Activated naive CD4-positive, alpha-beta T cell treated with anti-CD3 and anti-CD28 coated beads, Interleukin-2, amount 50 U/mL, for 72 hours (primary cell): Measurements from ENCODE around the gene UBE2E1. TPM values are rescaled to one million over a fixed set of nuclear protein-coding genes. Genes with fewer than 3 reads are reported as not detected.

Experiments
- ATAC-seq, 2 donors: fragments of 150-1000 bp; cut with Tn5 transposase; 2 replicates each; pipeline ENCODE4 v1.10.0; 2021; ENCODE audit warnings: mild to moderate bottlenecking in 2 of 2, moderate library complexity in 2 of 2
- DNase-seq, 2 donors: peaks; one replicate each; pipeline ENCODE4 v3.0.0; 2021 to 2022; ENCODE audit warnings: low spot score in 2 of 2
- H3K27ac Mint-ChIP-seq, 2 donors: one replicate each; pipeline ENCODE4 v1.8.0; 2022; ENCODE audit warnings: mild to moderate bottlenecking in 2 of 2, mixed read lengths in 2 of 2
- H3K36me3 Mint-ChIP-seq, 2 donors: one replicate each; pipeline ENCODE4 v1.8.0; 2022; ENCODE audit warnings: mixed read lengths in 2 of 2
- H3K9me3 Mint-ChIP-seq, 2 donors: one replicate each; pipeline ENCODE4 v1.8.0; 2022; ENCODE audit warnings: mixed read lengths in 2 of 2
- total RNA-seq, 2 donors: library from RNA; stranded (reverse); gene quantifications; one replicate each; pipeline ENCODE4 v1.2.3, GENCODE V29; 2022

UBE2E1 gene
- total RNA-seq, 2 donors from 2014 or later, result 29.6 to 82.2 TPM

DNA sequence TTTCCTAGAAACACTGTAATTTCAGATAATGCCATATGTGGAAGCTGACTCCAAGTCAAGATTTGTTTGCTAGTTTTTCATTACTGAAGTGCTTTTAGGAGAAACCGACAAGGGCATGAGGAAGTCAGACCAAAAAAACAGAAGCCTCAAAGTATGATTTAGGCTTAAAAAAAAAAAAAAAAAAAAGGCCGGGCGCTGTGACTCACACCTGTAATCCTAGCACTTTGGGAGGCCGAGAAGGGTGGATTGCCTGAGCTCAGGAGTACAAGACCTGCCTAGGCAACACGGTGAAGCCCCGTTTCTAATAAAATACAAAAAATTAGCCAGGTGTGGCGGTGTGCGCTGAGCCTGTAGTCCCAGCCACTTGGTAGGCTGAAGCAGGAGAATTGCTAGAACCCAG lies 122.8 kb downstream of the UBE2E1 start:
- H3K36me3 Mint-ChIP-seq, result no peaks in the 10 kb centered on the region
- ATAC-seq (peak in 1 of 2 donors; percentile 25), DNase-seq (no peak)
- H3K27ac Mint-ChIP-seq, result no peak overlapping the region
- H3K9me3 Mint-ChIP-seq, result no peaks in the 10 kb centered on the region

- DNase-seq, result no peak
These were observed 125.8 kb downstream of the UBE2E1 start for GRCh38 chr3:23931597-23931996.

DNA sequence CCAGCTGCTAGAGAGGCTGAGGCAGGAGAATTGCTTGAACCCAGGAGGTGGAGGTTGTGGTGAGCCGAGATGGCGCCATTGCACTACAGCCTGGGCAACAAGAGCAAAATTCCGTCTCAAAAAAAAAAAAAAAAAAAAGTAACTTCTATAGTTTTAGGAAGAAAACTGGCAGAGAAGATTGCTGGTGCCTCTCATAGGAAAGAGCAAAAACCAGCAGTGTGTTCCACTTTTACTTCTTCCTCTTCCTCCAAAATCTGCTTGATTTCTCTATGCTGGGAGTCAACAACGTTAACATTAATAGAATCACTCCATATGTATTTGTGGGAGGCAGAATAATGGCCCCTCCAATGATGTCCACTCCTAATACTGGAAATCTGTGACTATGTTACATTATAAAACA lies 126.8 kb downstream of the UBE2E1 start:
- no peak overlapping the region for H3K27ac Mint-ChIP-seq
- H3K36me3 Mint-ChIP-seq, result no peaks in the 10 kb centered on the region
- no peak for ATAC-seq

More at GRCh38 chr3:23931597-23931996, 125.8 kb downstream of the UBE2E1 start:
- H3K36me3 Mint-ChIP-seq, result no peaks in the 10 kb centered on the region
- H3K27ac Mint-ChIP-seq, result no peak overlapping the region
- no peak for ATAC-seq
- H3K9me3 Mint-ChIP-seq, result no peaks in the 10 kb centered on the region

DNA sequence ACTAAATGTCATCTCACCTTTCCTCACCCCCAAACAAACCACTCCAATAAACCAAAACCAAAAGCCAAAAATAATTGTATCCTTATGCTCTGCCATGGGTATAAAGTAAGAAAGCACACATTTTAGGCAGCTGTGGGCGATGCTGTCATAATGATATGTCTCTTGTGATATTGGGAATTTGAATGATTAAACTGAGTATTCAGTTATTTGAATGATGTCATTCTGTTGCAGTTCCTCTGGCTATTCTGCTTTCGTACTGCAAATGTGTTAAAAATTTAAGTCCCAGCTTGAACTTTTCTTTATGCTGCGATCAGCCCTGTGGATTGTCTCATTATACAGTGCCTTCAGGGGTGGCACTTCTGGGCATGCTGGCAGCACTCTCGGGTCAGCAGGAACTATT lies 128.5 kb downstream of the UBE2E1 start:
- peaks cover 0 to 4% of the 10 kb centered on the region in 2 donors for H3K36me3 Mint-ChIP-seq
- no peak for ATAC-seq
- no peak for DNase-seq
- H3K27ac Mint-ChIP-seq, result no peak overlapping the region
- H3K9me3 Mint-ChIP-seq, result peaks cover 0 to 4% of the 10 kb centered on the region in 2 donors

More for the DNA sequence above, 126.8 kb downstream of the UBE2E1 start:
- H3K9me3 Mint-ChIP-seq, result no peaks in the 10 kb centered on the region
- DNase-seq, result no peak

DNA sequence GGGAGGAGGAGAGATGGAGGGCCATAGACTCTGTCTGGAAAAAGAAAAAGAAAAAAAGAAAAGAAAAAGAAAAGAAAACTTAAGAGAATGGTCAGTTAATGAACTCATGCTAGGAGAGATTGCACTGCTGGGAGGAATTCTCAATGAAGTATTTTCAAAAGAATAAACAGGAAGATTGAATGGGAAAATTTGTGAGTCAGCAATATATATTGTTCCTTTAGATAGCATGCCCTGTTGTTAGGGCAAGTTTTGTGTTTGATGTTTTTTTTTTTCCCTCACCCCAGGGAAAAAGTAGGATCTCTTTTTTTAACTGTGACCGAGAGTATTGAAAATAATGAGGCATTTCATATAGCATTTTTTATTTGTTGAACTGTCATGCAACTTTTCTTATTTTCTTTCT lies 131.5 kb downstream of the UBE2E1 start:
- peak overlapping the region in 1 of 2 donors; percentile 5 for H3K27ac Mint-ChIP-seq
- H3K9me3 Mint-ChIP-seq, result peaks cover 0 to 4% of the 10 kb centered on the region in 2 donors
- peaks cover 0 to 4% of the 10 kb centered on the region in 2 donors for H3K36me3 Mint-ChIP-seq
- DNase-seq (no peak), ATAC-seq (no peak)

GRCh38 chr3:23938688-23939087 lies 132.9 kb downstream of the UBE2E1 start:
- no peak for ATAC-seq
- H3K36me3 Mint-ChIP-seq, result peaks cover 0 to 4% of the 10 kb centered on the region in 2 donors
- peaks cover 0 to 4% of the 10 kb centered on the region in 2 donors for H3K9me3 Mint-ChIP-seq
- no peak for DNase-seq
- no peak overlapping the region for H3K27ac Mint-ChIP-seq

DNA sequence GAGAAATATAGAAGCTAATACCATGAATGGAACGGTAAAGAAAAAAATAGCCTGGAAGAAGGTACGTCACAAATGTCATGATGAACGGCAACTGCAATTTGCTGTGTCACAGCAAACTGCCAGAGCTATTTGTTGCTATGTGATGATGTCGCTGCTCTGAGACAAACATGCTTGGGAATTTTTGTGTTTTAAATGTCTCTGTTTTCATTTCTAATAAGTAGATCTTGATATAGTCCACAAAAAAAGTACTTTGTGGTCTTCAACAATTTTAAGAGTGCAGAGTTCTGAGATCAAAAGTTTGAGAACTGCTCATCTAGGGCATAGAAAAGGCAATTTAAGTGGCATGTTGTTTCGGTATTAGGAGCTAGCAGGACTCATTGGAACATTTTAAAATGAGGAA lies 135.0 kb downstream of the UBE2E1 start:
- ATAC-seq (no peak), DNase-seq (no peak)
- Mint-ChIP-seq H3K9me3 (peaks cover 0 to 4% of the 10 kb centered on the region in 2 donors), H3K27ac (no peak overlapping the region), H3K36me3 (peaks cover 0 to 4% of the 10 kb centered on the region in 2 donors)

Other genes with a start within 250 kb of the UBE2E1 start
- gene NKIRAS1, start 111.0 kb downstream of the UBE2E1 start, total RNA-seq, result 1 to 10 TPM; 2.4 to 7.4 TPM
- 1,000 to 10,000 TPM; 2,185 to 2,637 TPM for gene RPL15, start 111.2 kb downstream of the UBE2E1 start, total RNA-seq
- gene NR1D2, start 139.3 kb downstream of the UBE2E1 start, total RNA-seq, result 10 to 100 TPM in 1 of 2 donors, 1 to 10 TPM in 1; 2.1 to 32.7 TPM